OCI-LY3 (cell line): ENCODE measurements around the gene DNAJC15.
A peak's percentile ranks its signal among the peaks of the same experiment; 100 is the strongest.

Source experiments
- H2AFZ ChIP-seq: fragments of 200-600, 300-600 bp; shearing (Covaris generic); 2 replicates; pipeline ENCODE4 v1.6.0; 2014; ENCODE audit warnings: antibody characterized with exemption, low read depth, low read length
- H3K27ac ChIP-seq: fragments of 200-600, 300-600 bp; sonication (generic); 2 replicates; pipeline ENCODE4 v1.5.1; 2014; ENCODE audit warnings: mild to moderate bottlenecking, low read length, moderate library complexity, mixed read lengths
- H3K27me3 ChIP-seq: fragments of 200-600, 300-600 bp; sonication (generic); 2 replicates; pipeline ENCODE4 v1.6.1; 2014; ENCODE audit warnings: low read depth, low read length, mixed read lengths
- H3K36me3 ChIP-seq: fragments of 200-600, 300-600 bp; sonication (generic); replicated peaks from 2 replicates; pipeline ENCODE3; 2014; ENCODE audit warnings: low read depth, low read length, mixed read lengths
- H3K4me1 ChIP-seq: fragments of 300-600, 200-600 bp; sonication (generic); 2 replicates; pipeline ENCODE4 v1.6.1; 2014; ENCODE audit warnings: low read length, mixed read lengths
- H3K4me2 ChIP-seq: fragments of 200-600, 300-600 bp; sonication (generic); 2 replicates; pipeline ENCODE4 v1.6.1; 2014; ENCODE audit warnings: low read length, mixed read lengths
- H3K4me3 ChIP-seq: fragments of 300-600, 200-600 bp; sonication (generic); 2 replicates; pipeline ENCODE4 v1.5.1; 2014; ENCODE audit warnings: antibody characterized with exemption, mild to moderate bottlenecking, low read length, moderate library complexity
- H3K79me2 ChIP-seq: fragments of 300-600, 200-600 bp; shearing (Covaris generic); 2 replicates; pipeline ENCODE4 v1.6.1; 2014; ENCODE audit warnings: mild to moderate bottlenecking, low read length, mixed read lengths
- H3K9ac ChIP-seq: fragments of 300-600, 200-600 bp; shearing (Covaris generic); 2 replicates; pipeline ENCODE4 v1.6.0; 2014; ENCODE audit warnings: mild to moderate bottlenecking, low read length, moderate library complexity
- H3K9me3 ChIP-seq: fragments of 200-600, 300-600 bp; shearing (Covaris generic); 2 replicates; pipeline ENCODE4 v1.6.1; 2014; ENCODE audit warnings: low read length, mixed read lengths; ENCODE audit not compliant: insufficient read depth
- H4K20me1 ChIP-seq: fragments of 200-600, 300-600 bp; sonication (generic); 2 replicates; pipeline ENCODE4 v1.6.1; 2016; ENCODE audit warnings: low read length, mixed read lengths; ENCODE audit not compliant: insufficient read depth
- CTCF ChIP-seq: fragments of 200-600, 300-600 bp; sonication (generic); IDR thresholded peaks from 2 replicates; pipeline ENCODE4 v1.5.1; 2014; ENCODE audit warnings: antibody characterized with exemption, low read length, low read depth
- EZH2phosphoT487 ChIP-seq: fragments of 200-600 bp; shearing (Covaris generic); IDR thresholded peaks from 2 replicates; pipeline ENCODE4 v1.6.1; 2018; ENCODE audit warnings: antibody characterized with exemption, mixed run types, low read depth

DNAJC15 gene

GRCh38 chr13:43020794-43021193, 2.6 kb upstream of the DNAJC15 start:
- Histone ChIP-seq H3K4me3 (no peak overlapping the region), H3K27me3 (no peaks in the 10 kb centered on the region), H3K9ac (no peak overlapping the region), H2AFZ (no peak overlapping the region), H4K20me1 (no peaks in the 10 kb centered on the region), H3K27ac (no peak overlapping the region), H3K9me3 (no peaks in the 10 kb centered on the region), H3K4me1 (peaks cover 22% of the 10 kb centered on the region), H3K36me3 (peaks cover 6% of the 10 kb centered on the region), H3K4me2 (peak overlapping the region; percentile 9; the same call in 1 of the 2 replicates), H3K79me2 (peaks cover 23% of the 10 kb centered on the region)
- TF ChIP-seq CTCF = no peak
- TF ChIP-seq EZH2phosphoT487 = no peak

- no peak overlapping the region for H2AFZ ChIP-seq
- H4K20me1 ChIP-seq = peaks cover 6% of the 10 kb centered on the region; the same call in 1 of the 2 replicates
- H3K79me2 ChIP-seq = peaks cover 36% of the 10 kb centered on the region
- no peak overlapping the region for H3K9ac ChIP-seq
- H3K4me1 ChIP-seq = peaks cover 28% of the 10 kb centered on the region
- peaks cover 9% of the 10 kb centered on the region for H3K36me3 ChIP-seq
- H3K4me2 ChIP-seq = peak overlapping the region; percentile 76
- no peaks in the 10 kb centered on the region for H3K27me3 ChIP-seq
- H3K27ac ChIP-seq = no peak overlapping the region
- TF ChIP-seq EZH2phosphoT487 (no peak), CTCF (no peak)
- no peaks in the 10 kb centered on the region for H3K9me3 ChIP-seq
- peak overlapping the region; percentile 87; the same call in 1 of the 2 replicates for H3K4me3 ChIP-seq
Measured at GRCh38 chr13:43021926-43022670, 1.3 kb upstream of the DNAJC15 start.

- peak overlapping the region; percentile 70 for H3K27ac ChIP-seq
- no peaks in the 10 kb centered on the region for H3K9me3 ChIP-seq
Measured at GRCh38 chr13:43022934-43023288, 475 bp upstream of the DNAJC15 start.

More at GRCh38 chr13:43022934-43023288, 475 bp upstream of the DNAJC15 start:
- TF ChIP-seq CTCF = no peak
- TF ChIP-seq EZH2phosphoT487 = no peak
- peaks cover 12% of the 10 kb centered on the region; the same call in 1 of the 2 replicates for H4K20me1 ChIP-seq
- H3K4me2 ChIP-seq = peak overlapping the region; percentile 76
- peak overlapping the region; percentile 76 for H2AFZ ChIP-seq
- peaks cover 28% of the 10 kb centered on the region for H3K4me1 ChIP-seq
- no peaks in the 10 kb centered on the region for H3K27me3 ChIP-seq
- H3K36me3 ChIP-seq = peaks cover 11% of the 10 kb centered on the region
- peaks cover 43% of the 10 kb centered on the region for H3K79me2 ChIP-seq
- peak overlapping the region; percentile 87 for H3K4me3 ChIP-seq
- H3K9ac ChIP-seq = peak overlapping the region; percentile 86
